Osteocyte (in vitro differentiated cells): ENCODE data around the gene PTTG2. TPM values are rescaled to one million over a fixed set of nuclear protein-coding genes. Genes with fewer than 3 reads are reported as not detected.

Experiments used
- DNase-seq: peaks from one replicate; pipeline ENCODE4 v3.0.0; 2021; ENCODE audit warnings: mixed read lengths; ENCODE audit not compliant: unreplicated experiment; ENCODE audit errors: extremely low spot score
- H3K27ac Mint-ChIP-seq: one replicate; pipeline ENCODE4 v1.8.0; 2021; ENCODE audit warnings: mild to moderate bottlenecking, mixed read lengths; ENCODE audit not compliant: unreplicated experiment
- H3K27me3 Mint-ChIP-seq: one replicate; pipeline ENCODE4 v1.8.0; 2021; ENCODE audit warnings: mixed read lengths; ENCODE audit not compliant: unreplicated experiment
- H3K36me3 Mint-ChIP-seq: one replicate; pipeline ENCODE4 v1.8.0; 2021; ENCODE audit warnings: mixed read lengths; ENCODE audit not compliant: unreplicated experiment
- H3K4me1 Mint-ChIP-seq: one replicate; pipeline ENCODE4 v1.8.0; 2021; ENCODE audit warnings: mixed read lengths; ENCODE audit not compliant: unreplicated experiment
- H3K4me3 Mint-ChIP-seq: one replicate; pipeline ENCODE4 v1.8.0; 2021; ENCODE audit warnings: mild to moderate bottlenecking, moderate library complexity, mixed read lengths; ENCODE audit not compliant: unreplicated experiment
- H3K9me3 Mint-ChIP-seq: one replicate; pipeline ENCODE4 v1.8.0; 2021; ENCODE audit warnings: mixed read lengths; ENCODE audit not compliant: unreplicated experiment
- CTCF ChIP-seq: fragments of 200-600 bp; sonication (generic); IDR thresholded peaks from 2 replicates; pipeline ENCODE4 v1.5.0; 2021; ENCODE audit warnings: antibody characterized with exemption, mild to moderate bottlenecking, moderate library complexity
- total RNA-seq: library from RNA; stranded (reverse); gene quantifications from 2 replicates; pipeline ENCODE4 v1.2.1, GENCODE V29; 2021

The PTTG2 gene
- total RNA-seq, 1 donor from 2014 or later = not detected

- peak overlapping the region; percentile 75 for H3K27ac Mint-ChIP-seq
- no peak for TF ChIP-seq CTCF
- peak overlapping the region; percentile 67 for H3K4me3 Mint-ChIP-seq
- no peaks in the 10 kb centered on the region for H3K27me3 Mint-ChIP-seq
- H3K9me3 Mint-ChIP-seq = no peaks in the 10 kb centered on the region
- H3K4me1 Mint-ChIP-seq = peaks cover 22% of the 10 kb centered on the region
- no peaks in the 10 kb centered on the region for H3K36me3 Mint-ChIP-seq
- DNase-seq = no peak
These were observed 16.3 kb downstream of the PTTG2 start for GRCh38 chr4:37976507-37976906.

DNA sequence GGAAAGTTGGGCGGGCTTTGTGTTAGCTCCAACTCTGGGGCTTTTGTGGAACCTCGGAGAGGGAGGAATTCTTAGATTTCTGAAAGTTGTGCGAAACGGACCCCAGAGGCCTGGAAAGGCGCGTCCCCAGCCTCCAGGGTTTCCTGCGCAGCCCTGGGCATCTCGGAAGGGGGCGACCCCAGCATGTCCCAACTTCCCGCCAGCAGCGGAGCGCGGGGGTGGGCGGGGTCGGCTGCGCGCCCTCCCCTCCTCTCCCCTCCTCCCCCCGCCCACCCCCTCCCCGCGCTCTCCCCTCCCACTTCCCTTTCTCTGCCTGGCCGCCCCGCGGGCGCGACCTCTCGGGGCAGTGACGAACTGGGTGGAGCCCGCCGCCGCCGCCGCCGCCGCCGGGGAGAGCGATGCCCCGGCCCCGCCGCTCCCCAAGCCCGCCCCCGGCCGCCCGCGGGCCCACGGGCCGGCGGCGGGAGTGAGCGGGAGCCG, 16.8 kb downstream of the PTTG2 start:
- Mint-ChIP-seq H3K4me3 (peak overlapping the region; percentile 67), H3K4me1 (peaks cover 27% of the 10 kb centered on the region), H3K9me3 (no peaks in the 10 kb centered on the region), H3K27ac (peak overlapping the region; percentile 75), H3K27me3 (no peaks in the 10 kb centered on the region), H3K36me3 (no peaks in the 10 kb centered on the region)
- DNase-seq = peak; percentile 91
- no peak for TF ChIP-seq CTCF

DNA sequence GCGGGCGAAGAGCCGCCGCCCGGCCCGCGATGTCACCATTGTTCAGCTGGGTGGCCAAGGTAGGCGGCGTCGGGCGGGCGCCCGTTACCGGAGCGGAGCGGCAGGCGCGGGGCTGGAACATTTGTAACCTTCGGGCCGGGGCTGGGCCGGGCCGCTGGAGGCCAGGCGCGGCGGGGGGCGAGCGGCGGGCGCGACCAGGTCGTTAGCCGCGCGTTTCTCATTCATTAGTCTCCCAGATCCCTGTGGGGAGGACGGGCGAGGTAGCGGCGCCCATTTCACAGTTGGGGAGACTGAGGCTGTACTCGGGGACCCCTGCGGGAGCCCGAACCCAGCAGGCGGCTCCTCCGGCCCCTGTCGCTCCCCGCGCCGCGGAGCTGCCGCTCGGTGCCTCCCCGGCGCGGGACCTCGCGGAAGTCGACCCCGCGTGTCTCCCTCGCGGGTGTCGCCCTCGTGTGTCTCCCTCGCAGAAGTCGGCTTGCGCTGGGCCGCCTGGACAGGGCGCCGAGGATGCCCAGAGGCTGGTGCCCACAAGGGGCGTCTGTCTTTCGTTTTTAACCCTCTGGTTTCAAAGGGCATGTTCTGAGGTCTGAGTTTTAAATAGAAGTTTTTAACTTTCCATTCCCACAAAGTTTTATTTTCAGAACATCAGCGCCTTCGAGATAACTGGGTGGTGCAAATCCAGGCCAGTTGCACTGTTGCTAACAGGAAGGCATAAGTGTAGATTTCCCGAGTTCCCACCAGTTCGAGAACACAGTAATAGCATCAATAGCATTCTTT, 17.5 kb downstream of the PTTG2 start:
- H3K4me1 Mint-ChIP-seq = peaks cover 34% of the 10 kb centered on the region
- peak; percentile 76 for TF ChIP-seq CTCF
- H3K9me3 Mint-ChIP-seq = no peaks in the 10 kb centered on the region
- H3K4me3 Mint-ChIP-seq = peak overlapping the region; percentile 80
- no peaks in the 10 kb centered on the region for H3K27me3 Mint-ChIP-seq
- peak overlapping the region; percentile 80 for H3K27ac Mint-ChIP-seq
- peak; percentile 91 for DNase-seq
- H3K36me3 Mint-ChIP-seq = no peaks in the 10 kb centered on the region

GRCh38 chr4:37978248-37978924, 18.2 kb downstream of the PTTG2 start:
- no peaks in the 10 kb centered on the region for H3K36me3 Mint-ChIP-seq
- H3K9me3 Mint-ChIP-seq = no peaks in the 10 kb centered on the region
- H3K4me3 Mint-ChIP-seq = peak overlapping the region; percentile 80
- DNase-seq = no peak
- H3K4me1 Mint-ChIP-seq = peaks cover 36% of the 10 kb centered on the region
- no peak for TF ChIP-seq CTCF
- H3K27me3 Mint-ChIP-seq = no peaks in the 10 kb centered on the region
- H3K27ac Mint-ChIP-seq = peak overlapping the region; percentile 80

- no peak for DNase-seq
- TF ChIP-seq CTCF = no peak
- no peak overlapping the region for H3K27ac Mint-ChIP-seq
- peaks cover 36% of the 10 kb centered on the region for H3K4me1 Mint-ChIP-seq
- no peaks in the 10 kb centered on the region for H3K27me3 Mint-ChIP-seq
- no peaks in the 10 kb centered on the region for H3K36me3 Mint-ChIP-seq
- no peak overlapping the region for H3K4me3 Mint-ChIP-seq
- H3K9me3 Mint-ChIP-seq = no peaks in the 10 kb centered on the region
These were observed 20.0 kb downstream of the PTTG2 start for GRCh38 chr4:37980246-37980645.
